Stimulated activated CD4-positive, alpha-beta T cell treated with anti-CD3 and anti-CD28 coated beads, TNF-alpha, amount 100 ng/mL, for 24 hours (primary cell): Measurements from ENCODE around the gene ZNF320.
"Not testable (repeated sequence)": the region's sequence is repeated elsewhere in the genome, so short reads cannot be mapped to it uniquely, and the experiment has no call there.

Experiments
- DNase-seq, 3 experiments: peaks; one replicate each; pipeline ENCODE4 v3.0.0-alpha.2; 2020; ENCODE audit warnings: low read depth in 3 of 3

Gene ZNF320

GRCh38 chr19:52897138-52897935 lies at the start of gene ZNF320:
Gene ZNF320, minus strand, starts transcription at chr19:52897635. Its CDS starts 7,380 bp downstream, at chr19:52890255.
- DNase-seq, result peak; percentile 76 to 84 (median 77)

- no peak for DNase-seq
These were observed 49.2 kb upstream of the ZNF320 start for GRCh38 chr19:52946322-52947310.

GRCh38 chr19:52945652-52946321 lies 48.4 kb upstream of the ZNF320 start:
- DNase-seq, result no peak

GRCh38 chr19:52944703-52945493 lies 47.5 kb upstream of the ZNF320 start:
- not testable (repeated sequence) for DNase-seq

GRCh38 chr19:52943884-52944643 lies 46.6 kb upstream of the ZNF320 start:
- no peak for DNase-seq

GRCh38 chr19:52943134-52943883 lies 45.9 kb upstream of the ZNF320 start:
- DNase-seq, result no peak

- DNase-seq, result peak; percentile 87 to 91 (median 89)
These were observed 45.1 kb upstream of the ZNF320 start for GRCh38 chr19:52942386-52943133.

GRCh38 chr19:52941941-52942385 lies 44.5 kb upstream of the ZNF320 start:
- DNase-seq, result peak in 1 of 3 experiments; percentile 10

GRCh38 chr19:52941523-52941922 lies 44.1 kb upstream of the ZNF320 start:
- DNase-seq, result not testable (repeated sequence)

- not testable (repeated sequence) for DNase-seq
These were observed 43.5 kb upstream of the ZNF320 start for GRCh38 chr19:52940905-52941304.

GRCh38 chr19:52938761-52939160 lies 41.3 kb upstream of the ZNF320 start:
- DNase-seq, result no peak

- DNase-seq, result no peak
These were observed 39.5 kb upstream of the ZNF320 start for GRCh38 chr19:52936954-52937325.

GRCh38 chr19:52936151-52936953 lies 38.9 kb upstream of the ZNF320 start:
- no peak for DNase-seq

- DNase-seq, result no peak
These were observed 38.0 kb upstream of the ZNF320 start for GRCh38 chr19:52935434-52935833.

GRCh38 chr19:52924641-52925040 lies 27.2 kb upstream of the ZNF320 start:
- DNase-seq, result not testable (repeated sequence)

GRCh38 chr19:52923778-52924593 lies 26.6 kb upstream of the ZNF320 start:
- no peak for DNase-seq
